Esophagus muscularis mucosa (tissue), 4 donors: ENCODE data around the gene EXOC6B. TPM values are rescaled to one million over a fixed set of nuclear protein-coding genes. Genes with fewer than 3 reads are reported as not detected.

ENCODE experiments used
- DNase-seq: peaks from one replicate; pipeline ENCODE4 v3.0.0-alpha.2; 2017; ENCODE audit errors: extremely low spot score
- H3K27ac ChIP-seq, 4 donors: fragments of 200-600 bp; sonication (generic); replicated peaks in 1 of 4; 1 replicate in 3 of 4; 2 replicates in 1 of 4; pipeline ENCODE4 v1.5.1; 2016 to 2019; ENCODE audit warnings: mild to moderate bottlenecking in 1 of 4
- H3K27me3 ChIP-seq, 4 donors: fragments of 200-600 bp; sonication (generic); one replicate each; pipeline versions ENCODE4 v1.5.1 to v1.6.0; 2016 to 2019
- H3K36me3 ChIP-seq, 4 donors: fragments of 200-600 bp; sonication (generic); one replicate each; pipeline ENCODE4 v1.5.1; 2016 to 2019
- H3K4me1 ChIP-seq, 4 donors: fragments of 200-600 bp; sonication (generic); one replicate each; pipeline ENCODE4 v1.5.1; 2016 to 2019
- H3K4me3 ChIP-seq, 4 donors: fragments of 200-600 bp; sonication (generic); 1 replicate in 2 of 4; 2 replicates in 2 of 4; pipeline ENCODE4 v1.5.1; 2016 to 2019; ENCODE audit warnings: mild to moderate bottlenecking in 4 of 4, moderate library complexity in 1 of 4
- H3K9me3 ChIP-seq, 4 donors: fragments of 200-600 bp; sonication (generic); 1 replicate in 3 of 4; 2 replicates in 1 of 4; pipeline ENCODE4 v1.5.1; 2016 to 2019
- EP300 ChIP-seq: sonication (generic); formaldehyde crosslinking; IDR thresholded peaks from one replicate; pipeline ENCODE4 v1.6.1; 2017; ENCODE audit warnings: antibody characterized with exemption
- POLR2A ChIP-seq: fragments of 450-650 bp; IDR thresholded peaks from one replicate; pipeline ENCODE4 v1.6.1; 2017; ENCODE audit warnings: antibody characterized with exemption, moderate library complexity, mild to moderate bottlenecking, low read depth
- POLR2AphosphoS5 ChIP-seq, 2 donors: sonication (generic); formaldehyde crosslinking; IDR thresholded peaks; one replicate each; pipeline ENCODE4 v1.6.1; 2017; ENCODE audit warnings: antibody characterized with exemption in 2 of 2
- WGBS: methylation state at CpG from one replicate; pipeline ENCODE4 v1.1.5; 2018; 5-methylcytosine and 5-hydroxymethylcytosine counted together
- intact Hi-C: fragments of 100-400 bp; cut with DNase I; formaldehyde crosslinking; loops from one replicate; pipeline ENCODE4 v1.15.1; 2023
- total RNA-seq, 4 donors: library from RNA; depleted of rRNA; stranded (reverse); fragments of >200 nt; gene quantifications; one replicate each; pipeline versions ENCODE4 v1.1.0 to v1.2.1, GENCODE V29; 2016
- TF ChIP-seq, protein P1 (sequence below), 3 experiments: fragments of 200-600 bp in 2 of 3; fragments of 450-650 bp in 1 of 3; sonication (generic) in 2 of 3; IDR thresholded peaks; one replicate each; pipeline ENCODE4 v1.5.1; 2017 to 2019; ENCODE audit warnings: antibody characterized with exemption in 3 of 3, mild to moderate bottlenecking in 2 of 3, moderate library complexity in 1 of 3

Gene EXOC6B
- total RNA-seq, 4 donors from 2014 or later: 24.5 to 45.9 (median 37.4) TPM

DNA sequence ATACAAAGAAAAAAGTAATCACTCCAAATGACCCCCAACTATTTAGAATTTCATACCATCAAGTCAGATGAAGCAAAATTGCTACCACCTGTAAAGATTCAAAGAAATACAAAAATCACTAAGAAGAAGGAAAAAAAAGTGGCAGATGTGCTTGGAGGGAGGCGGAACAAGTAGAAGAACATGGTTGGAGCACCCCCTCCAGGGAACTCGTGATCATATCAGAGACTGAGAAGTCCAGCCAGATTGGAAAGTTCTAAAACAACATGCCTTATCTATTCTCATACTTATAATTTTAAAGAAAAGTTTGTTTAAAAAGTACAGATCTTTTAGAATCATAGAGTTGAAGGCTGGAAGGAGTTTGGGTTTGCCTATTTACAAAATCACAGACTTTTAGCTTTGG lies 564.8 kb downstream of the EXOC6B start:
- no peak overlapping the region for H3K27ac ChIP-seq
- intact Hi-C loops: no loop called here
- peaks cover 0 to 11% (median 4%) of the 10 kb centered on the region in 4 donors for H3K4me1 ChIP-seq
- TF ChIP-seq, protein P1, sequence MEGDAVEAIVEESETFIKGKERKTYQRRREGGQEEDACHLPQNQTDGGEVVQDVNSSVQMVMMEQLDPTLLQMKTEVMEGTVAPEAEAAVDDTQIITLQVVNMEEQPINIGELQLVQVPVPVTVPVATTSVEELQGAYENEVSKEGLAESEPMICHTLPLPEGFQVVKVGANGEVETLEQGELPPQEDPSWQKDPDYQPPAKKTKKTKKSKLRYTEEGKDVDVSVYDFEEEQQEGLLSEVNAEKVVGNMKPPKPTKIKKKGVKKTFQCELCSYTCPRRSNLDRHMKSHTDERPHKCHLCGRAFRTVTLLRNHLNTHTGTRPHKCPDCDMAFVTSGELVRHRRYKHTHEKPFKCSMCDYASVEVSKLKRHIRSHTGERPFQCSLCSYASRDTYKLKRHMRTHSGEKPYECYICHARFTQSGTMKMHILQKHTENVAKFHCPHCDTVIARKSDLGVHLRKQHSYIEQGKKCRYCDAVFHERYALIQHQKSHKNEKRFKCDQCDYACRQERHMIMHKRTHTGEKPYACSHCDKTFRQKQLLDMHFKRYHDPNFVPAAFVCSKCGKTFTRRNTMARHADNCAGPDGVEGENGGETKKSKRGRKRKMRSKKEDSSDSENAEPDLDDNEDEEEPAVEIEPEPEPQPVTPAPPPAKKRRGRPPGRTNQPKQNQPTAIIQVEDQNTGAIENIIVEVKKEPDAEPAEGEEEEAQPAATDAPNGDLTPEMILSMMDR (IDR thresholded peaks at IDR 0.05): no peak
- TF ChIP-seq POLR2A (no peak), EP300 (no peak), POLR2AphosphoS5 (IDR thresholded peaks at IDR 0.05) (no peak)
- WGBS: 77% methylated on average over 2 of the region's 2 CpGs
- no peak overlapping the region for H3K4me3 ChIP-seq
- H3K36me3 ChIP-seq: no peaks in the 10 kb centered on the region
- no peaks in the 10 kb centered on the region for H3K27me3 ChIP-seq
- DNase-seq: no peak
- H3K9me3 ChIP-seq: no peaks in the 10 kb centered on the region

GRCh38 chr2:72255540-72255939 lies 570.3 kb downstream of the EXOC6B start:
- H3K4me3 ChIP-seq: no peak overlapping the region
- no peaks in the 10 kb centered on the region for H3K9me3 ChIP-seq
- DNase-seq: no peak
- no peak for TF ChIP-seq EP300
- H3K27me3 ChIP-seq: no peaks in the 10 kb centered on the region
- no peak overlapping the region for H3K27ac ChIP-seq
- H3K4me1 ChIP-seq: no peaks in the 10 kb centered on the region
- WGBS: 100% methylated on average over 1 of the region's 1 CpG
- H3K36me3 ChIP-seq: no peaks in the 10 kb centered on the region
- intact Hi-C loops: no loop called here

GRCh38 chr2:72254831-72255451 lies 570.9 kb downstream of the EXOC6B start:
- Histone ChIP-seq H3K4me1 (no peaks in the 10 kb centered on the region), H3K9me3 (no peaks in the 10 kb centered on the region), H3K27ac (no peak overlapping the region), H3K4me3 (no peak overlapping the region), H3K27me3 (no peaks in the 10 kb centered on the region), H3K36me3 (no peaks in the 10 kb centered on the region)
- WGBS: 87% methylated on average over 1 of the region's 1 CpG
- no peak for DNase-seq
- no peak for TF ChIP-seq EP300
- TF ChIP-seq POLR2AphosphoS5 (IDR thresholded peaks at IDR 0.05): no peak
- no peak for TF ChIP-seq POLR2A
- TF ChIP-seq, protein P1 (IDR thresholded peaks at IDR 0.05): no peak
- intact Hi-C loops: no loop called here

DNA sequence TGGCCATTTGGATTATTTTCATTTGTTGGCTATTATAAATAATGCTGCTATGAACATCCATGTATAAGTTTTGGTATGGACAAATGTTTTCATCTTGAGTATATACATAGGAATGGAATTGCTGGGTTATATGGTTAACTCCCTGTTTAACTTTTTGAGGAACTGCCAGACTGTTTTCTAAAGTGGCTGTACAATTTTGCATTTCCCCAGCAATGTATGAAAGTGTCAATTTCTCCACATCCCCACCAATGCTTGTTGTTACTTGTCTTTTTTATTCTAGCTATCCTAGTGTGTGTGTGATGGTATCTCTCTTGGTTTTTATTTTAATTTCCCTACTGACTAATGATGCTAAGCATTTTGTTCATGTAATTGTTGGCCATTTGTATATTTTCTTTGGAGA lies 587.5 kb downstream of the EXOC6B start:
- Histone ChIP-seq H3K36me3 (no peaks in the 10 kb centered on the region), H3K4me3 (no peak overlapping the region), H3K27me3 (no peaks in the 10 kb centered on the region), H3K4me1 (peaks cover 8 to 16% (median 10%) of the 10 kb centered on the region in 4 donors), H3K27ac (no peak overlapping the region), H3K9me3 (no peaks in the 10 kb centered on the region)
- no peak for DNase-seq
- no peak for TF ChIP-seq EP300
- TF ChIP-seq POLR2A: no peak
- no peak for TF ChIP-seq POLR2AphosphoS5 (IDR thresholded peaks at IDR 0.05)
- TF ChIP-seq, protein P1 (IDR thresholded peaks at IDR 0.05): no peak
- intact Hi-C loops: no loop called here

- WGBS: 57% methylated on average over 2 of the region's 2 CpGs
- no peaks in the 10 kb centered on the region for H3K36me3 ChIP-seq
- no peaks in the 10 kb centered on the region for H3K9me3 ChIP-seq
- H3K27me3 ChIP-seq: no peaks in the 10 kb centered on the region
- no peak overlapping the region for H3K4me3 ChIP-seq
- peaks cover 8 to 16% (median 10%) of the 10 kb centered on the region in 4 donors for H3K4me1 ChIP-seq
- no peak for DNase-seq
- no peak for TF ChIP-seq POLR2A
- TF ChIP-seq POLR2AphosphoS5 (IDR thresholded peaks at IDR 0.05): no peak
- no peak for TF ChIP-seq EP300
- TF ChIP-seq, protein P1 (IDR thresholded peaks at IDR 0.05): no peak
- no peak overlapping the region for H3K27ac ChIP-seq
- intact Hi-C loops: no loop called here
Observed at GRCh38 chr2:72237549-72237948, 588.3 kb downstream of the EXOC6B start.
